ENCODE measurements around the gene SPG7. TPM values are rescaled to one million over a fixed set of nuclear protein-coding genes. Genes with fewer than 3 reads are reported as not detected.
A peak's percentile ranks its signal among the peaks of the same experiment; 100 is the strongest.

SPG7 gene
- total RNA-seq, 2 donors from 2014 or later: 107 to 152 TPM

- Histone ChIP-seq H3K27me3 (no peaks in the 10 kb centered on the region), H3K4me3 (no peak overlapping the region), H3K27ac (no peak overlapping the region), H3K36me3 (replicated peaks in 1 of 2; ENCODE audit: insufficient read depth in 1 of 2, low read depth in 2 of 2) (no peaks in the 10 kb centered on the region), H3K4me1 (peaks cover 79% of the 10 kb centered on the region), H3K9me3 (no peaks in the 10 kb centered on the region)
- DNase-seq (no peak), ATAC-seq (no peak)
- TF ChIP-seq CTCF (IDR thresholded peaks at IDR 0.05): no peak
- TF ChIP-seq POLR2A (IDR thresholded peaks at IDR 0.05): no peak
- intact Hi-C loops (cut with DNase I): no loop called here
- 64 to 77% methylated on average over 5 of the region's 5 CpGs for WGBS, 2 donors
These were observed 33.1 kb upstream of the SPG7 start for GRCh38 chr16:89475144-89475543.

GRCh38 chr16:89476379-89476778 is 31.8 kb upstream of the SPG7 start:
- Histone ChIP-seq H3K27ac (no peak overlapping the region), H3K27me3 (no peaks in the 10 kb centered on the region), H3K36me3 (replicated peaks in 1 of 2; ENCODE audit: insufficient read depth in 1 of 2, low read depth in 2 of 2) (no peaks in the 10 kb centered on the region), H3K4me1 (peaks cover 79% of the 10 kb centered on the region), H3K9me3 (no peaks in the 10 kb centered on the region), H3K4me3 (no peak overlapping the region)
- no peak for ATAC-seq
- no peak for TF ChIP-seq CTCF (IDR thresholded peaks at IDR 0.05)
- no peak for TF ChIP-seq POLR2A (IDR thresholded peaks at IDR 0.05)
- intact Hi-C loops (cut with DNase I): no loop called here
- DNase-seq: peak in 2 of 4 donors; percentile 28 to 44
- 51 to 58% methylated on average over 5 of the region's 5 CpGs for WGBS, 2 donors

GRCh38 chr16:89476811-89477261 is 31.4 kb upstream of the SPG7 start:
- 56 to 80% methylated on average over 10 of the region's 10 CpGs for WGBS, 2 donors
- H3K4me1 ChIP-seq: peaks cover 81% of the 10 kb centered on the region

GRCh38 chr16:89478576-89479221 is 29.5 kb upstream of the SPG7 start:
- 80 to 82% methylated on average over 14 of the region's 14 CpGs for WGBS, 2 donors
- Histone ChIP-seq H3K9me3 (no peaks in the 10 kb centered on the region), H3K4me3 (no peak overlapping the region), H3K27me3 (no peaks in the 10 kb centered on the region), H3K27ac (no peak overlapping the region), H3K36me3 (replicated peaks in 1 of 2; ENCODE audit: insufficient read depth in 1 of 2, low read depth in 2 of 2) (no peaks in the 10 kb centered on the region), H3K4me1 (peaks cover 79% of the 10 kb centered on the region)
- TF ChIP-seq CTCF (IDR thresholded peaks at IDR 0.05): no peak
- no peak for TF ChIP-seq POLR2A (IDR thresholded peaks at IDR 0.05)
- DNase-seq (no peak), ATAC-seq (no peak)
- intact Hi-C loops (cut with DNase I): no loop called here

More at GRCh38 chr16:89476811-89477261, 31.4 kb upstream of the SPG7 start:
- intact Hi-C loops (cut with DNase I): no loop called here
- H3K9me3 ChIP-seq: no peaks in the 10 kb centered on the region
- H3K27me3 ChIP-seq: no peaks in the 10 kb centered on the region
- no peak for ATAC-seq
- DNase-seq: no peak
- H3K27ac ChIP-seq: no peak overlapping the region
- H3K36me3 ChIP-seq (replicated peaks in 1 of 2; ENCODE audit: insufficient read depth in 1 of 2, low read depth in 2 of 2): no peaks in the 10 kb centered on the region
- no peak for TF ChIP-seq CTCF (IDR thresholded peaks at IDR 0.05)
- TF ChIP-seq POLR2A (IDR thresholded peaks at IDR 0.05): no peak
- no peak overlapping the region for H3K4me3 ChIP-seq
